HepG2 (cell line): Measurements from ENCODE around the gene CIROP. TPM values are rescaled to one million over a fixed set of nuclear protein-coding genes. Genes with fewer than 3 reads are reported as not detected.

Experiments
- BRF2 ChIP-seq: sonication (generic); formaldehyde crosslinking; IDR thresholded peaks from 2 replicates; pipeline ENCODE4 v1.8.1; 2022; ENCODE audit warnings: mild to moderate bottlenecking, missing genetic modification reagents
- HDAC6 ChIP-seq: fragments of 200-600 bp; sonication (generic); IDR thresholded peaks from 2 replicates; pipeline ENCODE4 v1.7.0; 2017; ENCODE audit warnings: mild to moderate bottlenecking, antibody characterized with exemption, low read length, low read depth
- JARID2 ChIP-seq: sonication (generic); formaldehyde crosslinking; IDR thresholded peaks from 2 replicates; pipeline ENCODE4 v1.8.1; 2023; ENCODE audit warnings: missing genetic modification reagents, inconsistent platforms; ENCODE audit not compliant: insufficient replicate concordance
- MED13 ChIP-seq: sonication (generic); formaldehyde crosslinking; IDR thresholded peaks from 2 replicates; pipeline ENCODE4 v1.5.0; 2020; ENCODE audit warnings: missing genetic modification reagents
- NCOR1 ChIP-seq: fragments of 200-600 bp; sonication (generic); IDR thresholded peaks from 2 replicates; pipeline ENCODE4 v1.7.0; 2017; ENCODE audit warnings: antibody characterized with exemption, low read length, borderline replicate concordance
- PAX8 ChIP-seq: sonication (generic); formaldehyde crosslinking; IDR thresholded peaks from 2 replicates; pipeline ENCODE4 v1.8.0; 2022; ENCODE audit warnings: mild to moderate bottlenecking, missing genetic modification reagents, borderline replicate concordance
- PHF5A ChIP-seq: IDR thresholded peaks from one replicate; pipeline ENCODE4 v1.6.1; 2018; ENCODE audit warnings: low read depth, missing genetic modification reagents; ENCODE audit not compliant: unreplicated experiment
- PRDM15 ChIP-seq: sonication (generic); formaldehyde crosslinking; IDR thresholded peaks from 2 replicates; pipeline ENCODE4 v1.4.0; 2020; ENCODE audit warnings: missing genetic modification reagents
- RAD21 ChIP-seq: fragments of 450-650 bp; formaldehyde crosslinking; IDR thresholded peaks from 2 replicates; pipeline ENCODE4 v1.5.0; 2020; ENCODE audit warnings: mild to moderate bottlenecking
- RBAK ChIP-seq: sonication (generic); formaldehyde crosslinking; IDR thresholded peaks from 2 replicates; pipeline ENCODE4 v1.5.1; 2020; ENCODE audit warnings: mild to moderate bottlenecking, missing genetic modification reagents
- REXO4 ChIP-seq: sonication (generic); formaldehyde crosslinking; IDR thresholded peaks from 2 replicates; pipeline ENCODE4 v1.8.0; 2022; ENCODE audit warnings: missing genetic modification reagents, mild to moderate bottlenecking, borderline replicate concordance
- SAP130 ChIP-seq: IDR thresholded peaks from 2 replicates; pipeline ENCODE4 v1.6.1; 2016; ENCODE audit warnings: low read depth
- SNAPC2 ChIP-seq: sonication (generic); formaldehyde crosslinking; IDR thresholded peaks from 2 replicates; pipeline ENCODE4 v1.8.1; 2022; ENCODE audit warnings: mild to moderate bottlenecking, missing genetic modification reagents
- TERF1 ChIP-seq: sonication (generic); formaldehyde crosslinking; IDR thresholded peaks from 2 replicates; pipeline ENCODE4 v1.8.0; 2022; ENCODE audit warnings: mild to moderate bottlenecking, missing genetic modification reagents, moderate library complexity
- ZIK1 ChIP-seq: sonication (generic); formaldehyde crosslinking; IDR thresholded peaks from 2 replicates; pipeline ENCODE4 v1.5.0; 2020; ENCODE audit warnings: mild to moderate bottlenecking, low read depth, missing genetic modification reagents, borderline replicate concordance
- ZNF20 ChIP-seq: sonication (generic); formaldehyde crosslinking; IDR thresholded peaks from 2 replicates; pipeline ENCODE4 v1.4.0; 2020; ENCODE audit warnings: mild to moderate bottlenecking, moderate library complexity, missing genetic modification reagents
- ZNF276 ChIP-seq: sonication (generic); formaldehyde crosslinking; IDR thresholded peaks from 2 replicates; pipeline ENCODE4 v1.4.0; 2020; ENCODE audit warnings: mild to moderate bottlenecking, low read depth, missing genetic modification reagents
- ZNF44 ChIP-seq: sonication (generic); formaldehyde crosslinking; IDR thresholded peaks from 2 replicates; pipeline ENCODE4 v1.5.1; 2020; ENCODE audit warnings: mild to moderate bottlenecking, missing genetic modification reagents
- ZNF451 ChIP-seq: sonication (generic); formaldehyde crosslinking; IDR thresholded peaks from 2 replicates; pipeline ENCODE4 v1.5.0; 2020; ENCODE audit warnings: mild to moderate bottlenecking, missing genetic modification reagents
- ZNF558 ChIP-seq: sonication (generic); formaldehyde crosslinking; IDR thresholded peaks from 2 replicates; pipeline ENCODE4 v1.9.0; 2022; ENCODE audit warnings: mild to moderate bottlenecking, missing genetic modification reagents, borderline replicate concordance
- ZNF563 ChIP-seq: sonication (generic); formaldehyde crosslinking; IDR thresholded peaks from 2 replicates; pipeline ENCODE4 v1.8.0; 2022; ENCODE audit warnings: mild to moderate bottlenecking, moderate library complexity, missing genetic modification reagents
- ZSCAN9 ChIP-seq: IDR thresholded peaks from 2 replicates; pipeline ENCODE4 v1.6.1; 2016; ENCODE audit warnings: borderline replicate concordance
- ZZZ3 ChIP-seq: sonication (generic); formaldehyde crosslinking; IDR thresholded peaks from 2 replicates; pipeline ENCODE4 v1.4.0; 2020; ENCODE audit warnings: missing genetic modification reagents, mild to moderate bottlenecking, borderline replicate concordance
- polyA plus RNA-seq, 8 experiments: library from polyadenylated mRNA; depleted of rRNA in 3 of 8; stranded (reverse) in 7 of 8; unstranded in 1 of 8; fragments of >200 nt; fragmentation: Illumina TruSeq in 4 of 8; extraction: Trizol in 4 of 8; gene quantifications; 2 replicates each; pipeline versions ENCODE4 v1.2.1 to v1.2.3, GENCODE V29; 2011 to 2016; ENCODE audit warnings: low read depth in 4 of 8, missing spikeins in 1 of 8, mixed read lengths in 1 of 8; ENCODE audit not compliant: insufficient read depth in 1 of 8
- total RNA-seq, 5 experiments: library from RNA; depleted of rRNA; stranded (reverse); fragments of >200 nt; fragmentation: Illumina TruSeq; extraction: Trizol; gene quantifications; 2 replicates each; pipeline ENCODE4 v1.2.3, GENCODE V29; 2016; ENCODE audit warnings: low read depth in 1 of 5

The CIROP gene
- total and polyA plus RNA-seq, 2 of the 13 experiments (the other 11 are each of a cell fraction or from before 2014, with no cell fraction given) = 0.07 TPM; not detected in 1

GRCh38 chr14:23094666-23095195, 10.1 kb downstream of the CIROP start, which contains the start of gene ACIN1 (continued):
- TF ChIP-seq PRDM15 (CRISPR knock-in tag) = peak; percentile 82
- peak; percentile 92 for TF ChIP-seq SNAPC2 (CRISPR knock-in tag)
- TF ChIP-seq RAD21 (CRISPR knock-in tag) = peak; percentile 88
- peak; percentile 95 for TF ChIP-seq MED13 (CRISPR knock-in tag)
- TF ChIP-seq ZNF276 (CRISPR knock-in tag) = peak; percentile 97
- peak; percentile 93; the same call in 1 of the 2 replicates for TF ChIP-seq ZZZ3
- TF ChIP-seq TERF1 (CRISPR knock-in tag) = peak; percentile 97; the same call in 1 of the 2 replicates
- peak; percentile 97 for TF ChIP-seq ZIK1 (CRISPR knock-in tag)
- peak; percentile 97 for TF ChIP-seq ZNF451 (CRISPR knock-in tag)
- peak; percentile 89 for TF ChIP-seq PHF5A (CRISPR knock-in tag)
- TF ChIP-seq REXO4 (CRISPR knock-in tag) = peak; percentile 18; the same call in 1 of the 2 replicates
- TF ChIP-seq ZNF563 = peak; percentile 99
- peak; percentile 72; the same call in 1 of the 2 replicates for TF ChIP-seq ZSCAN9 (CRISPR knock-in tag)
- TF ChIP-seq PAX8 (CRISPR knock-in tag) = peak; percentile 100
- peak; percentile 92 for TF ChIP-seq JARID2 (CRISPR knock-in tag)
- TF ChIP-seq NCOR1 = no peak
- TF ChIP-seq SAP130 = peak; percentile 68; the same call in 1 of the 2 replicates
- TF ChIP-seq ZNF44 (CRISPR knock-in tag) = peak; percentile 93; the same call in 1 of the 2 replicates
- TF ChIP-seq HDAC6 = no peak
- TF ChIP-seq ZNF558 = no peak
- TF ChIP-seq BRF2 (CRISPR knock-in tag) = no peak
- TF ChIP-seq ZNF20 = peak; percentile 84; the same call in 1 of the 2 replicates
- TF ChIP-seq RBAK (CRISPR knock-in tag) = peak; percentile 81; the same call in 1 of the 2 replicates
